Measurements from ENCODE around the gene KRTAP3-1.

KRTAP3-1 gene

GRCh38 chr17:40992666-40993065 is 16.3 kb downstream of the KRTAP3-1 start:
- TF ChIP-seq CTCF (IDR thresholded peaks at IDR 0.05) = no peak

- TF ChIP-seq CTCF (IDR thresholded peaks at IDR 0.05) = no peak
These were observed 22.0 kb downstream of the KRTAP3-1 start for GRCh38 chr17:40986920-40987319.

- no peak for TF ChIP-seq CTCF (IDR thresholded peaks at IDR 0.05)
These were observed 24.7 kb downstream of the KRTAP3-1 start, which contains the start of gene KRT40 for GRCh38 chr17:40984226-40984625. KRT40 (minus strand) TSS chr17:40984326; CDS start chr17:40984273, 53 bp downstream.

GRCh38 chr17:40981115-40981514 is 27.8 kb downstream of the KRTAP3-1 start:
- no peak for TF ChIP-seq CTCF (IDR thresholded peaks at IDR 0.05)

GRCh38 chr17:40980596-40980995 is 28.3 kb downstream of the KRTAP3-1 start:
- no peak for TF ChIP-seq CTCF (IDR thresholded peaks at IDR 0.05)

- no peak for TF ChIP-seq CTCF (IDR thresholded peaks at IDR 0.05)
These were observed 28.8 kb downstream of the KRTAP3-1 start for GRCh38 chr17:40980117-40980516.

GRCh38 chr17:40978575-40979151 is 30.3 kb downstream of the KRTAP3-1 start:
- no peak for TF ChIP-seq CTCF (IDR thresholded peaks at IDR 0.05)

GRCh38 chr17:40975516-40975915 is 33.4 kb downstream of the KRTAP3-1 start:
- TF ChIP-seq CTCF (IDR thresholded peaks at IDR 0.05) = no peak
